Smooth muscle cell (in vitro differentiated cells): ENCODE data around the gene ZNF322. TPM values are rescaled to one million over a fixed set of nuclear protein-coding genes. Genes with fewer than 3 reads are reported as not detected.

ENCODE experiments used
- DNase-seq: peaks from one replicate; lab custom pipeline; 2025; ENCODE audit not compliant: unreplicated experiment; lab: John Stamatoyannopoulos, UW
- H2AFZ ChIP-seq: fragments of 200-600 bp; sonication (generic); 2 replicates; pipeline ENCODE4 v1.6.0; 2016; ENCODE audit warnings: antibody characterized with exemption, low read depth, mild to moderate bottlenecking
- H3F3A ChIP-seq: fragments of 200-600 bp; sonication (generic); 2 replicates; pipeline ENCODE4 v1.6.0; 2017; ENCODE audit warnings: antibody characterized with exemption, low read depth
- H3K27ac ChIP-seq: fragments of 200-600 bp; sonication (generic); 2 replicates; pipeline ENCODE4 v1.5.1; 2016; ENCODE audit warnings: low read depth, mild to moderate bottlenecking
- H3K27me3 ChIP-seq: fragments of 200-600 bp; sonication (generic); 2 replicates; pipeline ENCODE4 v1.6.1; 2016; ENCODE audit warnings: low read depth, mild to moderate bottlenecking
- H3K36me3 ChIP-seq: fragments of 200-600 bp; sonication (generic); 2 replicates; pipeline ENCODE4 v1.5.1; 2016; ENCODE audit warnings: low read depth
- H3K4me1 ChIP-seq: fragments of 200-600 bp; sonication (generic); 2 replicates; pipeline ENCODE4 v1.5.1; 2016; ENCODE audit warnings: low read depth
- H3K4me2 ChIP-seq: fragments of 200-600 bp; sonication (generic); 2 replicates; pipeline ENCODE4 v1.6.0; 2016; ENCODE audit warnings: mild to moderate bottlenecking
- H3K4me3 ChIP-seq: fragments of 200-600 bp; sonication (generic); 2 replicates; pipeline ENCODE4 v1.5.1; 2016; ENCODE audit warnings: mild to moderate bottlenecking
- H3K79me2 ChIP-seq: fragments of 200-600 bp; sonication (generic); 2 replicates; pipeline ENCODE4 v1.6.0; 2016; ENCODE audit warnings: low read depth, mild to moderate bottlenecking
- H3K9ac ChIP-seq: fragments of 200-600 bp; sonication (generic); 2 replicates; pipeline ENCODE4 v1.6.0; 2016; ENCODE audit warnings: low read depth
- H3K9me3 ChIP-seq: fragments of 200-600 bp; sonication (generic); replicated peaks from 2 replicates; pipeline ENCODE4 v1.5.1; 2016; ENCODE audit warnings: low read depth
- H4K20me1 ChIP-seq: fragments of 200-600 bp; sonication (generic); 2 replicates; pipeline ENCODE4 v1.6.0; 2016; ENCODE audit warnings: low read depth
- WGBS: methylation state at CpG from one replicate; pipeline ENCODE4 v1.1.7; 2016; ENCODE audit warnings: low lambda C conversion rate; 5-methylcytosine and 5-hydroxymethylcytosine counted together
- polyA plus RNA-seq: library from polyadenylated mRNA; unstranded; fragments of >200 nt; fragmentation: Nextera tagmentation; extraction: Ambion mirVana; gene quantifications from 2 replicates; pipeline ENCODE4 v1.2.1, GENCODE V29; 2016
- total RNA-seq: library from RNA; depleted of rRNA; stranded (reverse); fragments of >200 nt; gene quantifications from 2 replicates; pipeline ENCODE4 v1.2.3, GENCODE V29; 2014
- TF ChIP-seq, protein P1 (sequence below): fragments of 200-600 bp; sonication (generic); IDR thresholded peaks from 2 replicates; pipeline ENCODE4 v1.5.1; 2017; ENCODE audit warnings: borderline replicate concordance, mild to moderate bottlenecking, antibody characterized with exemption; ENCODE audit not compliant: insufficient read depth, poor library complexity, severe bottlenecking

ZNF322 gene
- total and polyA plus RNA-seq, 2 experiments from 2014 or later, result 13.7 to 23.9 TPM

DNA sequence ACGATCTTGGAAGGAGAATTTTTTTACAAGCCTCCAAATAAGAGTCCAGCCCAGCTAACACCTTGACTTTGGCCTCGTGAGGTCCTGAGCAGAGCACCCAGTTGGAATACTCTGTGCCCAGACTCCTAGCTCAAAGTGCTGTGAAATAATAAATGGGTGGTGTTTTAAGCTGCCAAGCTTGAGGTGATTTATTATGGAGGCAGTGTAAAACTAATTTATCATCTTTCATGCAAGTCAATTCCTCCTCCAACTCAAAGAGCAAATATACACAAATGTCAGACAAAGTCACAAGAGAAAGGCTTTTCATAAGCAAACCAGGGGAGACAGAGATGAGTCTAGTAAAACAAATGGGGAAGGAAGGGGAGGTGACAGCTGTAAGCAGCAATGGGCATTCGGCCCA lies 50.1 kb downstream of the ZNF322 start:
- Histone ChIP-seq H2AFZ (no peak overlapping the region), H3K9me3 (no peaks in the 10 kb centered on the region), H3K4me1 (no peaks in the 10 kb centered on the region), H3K4me3 (no peak overlapping the region), H3F3A (no peaks in the 10 kb centered on the region), H3K27me3 (peaks cover 41% of the 10 kb centered on the region), H4K20me1 (no peaks in the 10 kb centered on the region), H3K79me2 (no peaks in the 10 kb centered on the region), H3K36me3 (no peaks in the 10 kb centered on the region), H3K9ac (no peak overlapping the region), H3K4me2 (no peak overlapping the region), H3K27ac (no peak overlapping the region)
- no peak for DNase-seq
- TF ChIP-seq, protein P1, sequence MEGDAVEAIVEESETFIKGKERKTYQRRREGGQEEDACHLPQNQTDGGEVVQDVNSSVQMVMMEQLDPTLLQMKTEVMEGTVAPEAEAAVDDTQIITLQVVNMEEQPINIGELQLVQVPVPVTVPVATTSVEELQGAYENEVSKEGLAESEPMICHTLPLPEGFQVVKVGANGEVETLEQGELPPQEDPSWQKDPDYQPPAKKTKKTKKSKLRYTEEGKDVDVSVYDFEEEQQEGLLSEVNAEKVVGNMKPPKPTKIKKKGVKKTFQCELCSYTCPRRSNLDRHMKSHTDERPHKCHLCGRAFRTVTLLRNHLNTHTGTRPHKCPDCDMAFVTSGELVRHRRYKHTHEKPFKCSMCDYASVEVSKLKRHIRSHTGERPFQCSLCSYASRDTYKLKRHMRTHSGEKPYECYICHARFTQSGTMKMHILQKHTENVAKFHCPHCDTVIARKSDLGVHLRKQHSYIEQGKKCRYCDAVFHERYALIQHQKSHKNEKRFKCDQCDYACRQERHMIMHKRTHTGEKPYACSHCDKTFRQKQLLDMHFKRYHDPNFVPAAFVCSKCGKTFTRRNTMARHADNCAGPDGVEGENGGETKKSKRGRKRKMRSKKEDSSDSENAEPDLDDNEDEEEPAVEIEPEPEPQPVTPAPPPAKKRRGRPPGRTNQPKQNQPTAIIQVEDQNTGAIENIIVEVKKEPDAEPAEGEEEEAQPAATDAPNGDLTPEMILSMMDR, result no peak
- 91% methylated on average over 3 of the region's 3 CpGs for WGBS

- Histone ChIP-seq H3K27me3 (peaks cover 23% of the 10 kb centered on the region), H3K4me3 (peak overlapping the region; percentile 28), H3K4me1 (no peaks in the 10 kb centered on the region), H3F3A (no peaks in the 10 kb centered on the region), H3K9me3 (no peaks in the 10 kb centered on the region), H2AFZ (peak overlapping the region; percentile 59), H3K27ac (no peak overlapping the region), H3K36me3 (no peaks in the 10 kb centered on the region), H3K4me2 (peak overlapping the region; percentile 72), H4K20me1 (no peaks in the 10 kb centered on the region), H3K9ac (no peak overlapping the region), H3K79me2 (no peaks in the 10 kb centered on the region)
- WGBS, result 62% methylated on average over 7 of the region's 7 CpGs
- DNase-seq, result no peak
- TF ChIP-seq, protein P1, result peak; percentile 74
Measured at GRCh38 chr6:26607434-26608230, 51.9 kb downstream of the ZNF322 start.

DNA sequence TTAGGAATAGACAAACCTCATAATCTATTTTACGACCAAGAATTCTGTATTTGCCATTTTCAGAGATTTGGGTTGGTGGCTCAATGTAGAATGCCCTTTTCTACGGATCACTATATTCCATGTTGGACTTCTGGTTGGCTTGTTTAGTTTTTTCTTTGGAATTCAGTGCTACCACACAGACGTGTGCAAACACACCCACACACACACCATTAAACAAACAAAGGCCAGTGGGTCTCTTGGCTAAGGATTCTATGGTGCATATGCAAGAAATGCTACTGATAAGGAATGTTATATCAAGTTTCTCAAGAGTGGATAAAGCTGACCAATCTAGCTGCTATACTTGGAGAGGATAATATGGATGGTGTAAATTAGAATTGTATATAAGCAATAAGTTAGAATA lies 54.7 kb downstream of the ZNF322 start:
- no peaks in the 10 kb centered on the region for H3K79me2 ChIP-seq
- no peak overlapping the region for H2AFZ ChIP-seq
- no peaks in the 10 kb centered on the region for H3K9me3 ChIP-seq
- no peak overlapping the region for H3K4me3 ChIP-seq
- no peaks in the 10 kb centered on the region for H3K36me3 ChIP-seq
- H3K4me2 ChIP-seq, result no peak overlapping the region
- H3K27ac ChIP-seq, result no peak overlapping the region
- no peaks in the 10 kb centered on the region for H4K20me1 ChIP-seq
- H3F3A ChIP-seq, result no peaks in the 10 kb centered on the region
- WGBS, result 54% methylated on average over 3 of the region's 3 CpGs
- no peaks in the 10 kb centered on the region for H3K4me1 ChIP-seq
- no peak overlapping the region for H3K9ac ChIP-seq
- TF ChIP-seq, protein P1, result no peak
- DNase-seq, result no peak
- H3K27me3 ChIP-seq, result no peaks in the 10 kb centered on the region

DNA sequence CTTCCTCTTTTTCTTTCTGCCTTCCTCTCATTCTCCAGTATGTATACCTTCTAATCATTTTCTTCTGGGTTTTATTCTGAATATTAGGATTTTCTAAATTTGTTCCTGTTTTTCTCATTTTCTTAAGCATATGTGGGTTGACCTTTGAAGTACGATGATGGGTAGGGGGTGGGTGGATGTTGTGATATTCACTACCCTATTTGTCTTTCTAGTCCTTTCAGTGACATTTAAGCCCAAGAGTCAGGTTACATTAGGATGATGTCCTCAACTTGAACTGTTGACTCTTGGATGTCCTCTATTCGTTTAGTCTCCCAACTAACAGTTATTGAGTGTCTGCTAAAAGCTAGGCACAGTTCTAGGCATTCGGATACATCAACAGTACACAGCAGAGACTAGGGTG lies 55.5 kb downstream of the ZNF322 start:
- Histone ChIP-seq H3K36me3 (no peaks in the 10 kb centered on the region), H3K9ac (no peak overlapping the region), H3K4me3 (no peak overlapping the region), H2AFZ (no peak overlapping the region), H3K4me2 (no peak overlapping the region), H3K27me3 (no peaks in the 10 kb centered on the region), H3K79me2 (no peaks in the 10 kb centered on the region), H3K4me1 (no peaks in the 10 kb centered on the region), H4K20me1 (no peaks in the 10 kb centered on the region), H3K9me3 (no peaks in the 10 kb centered on the region), H3F3A (no peaks in the 10 kb centered on the region), H3K27ac (no peak overlapping the region)
- 68% methylated on average over 3 of the region's 3 CpGs for WGBS
- TF ChIP-seq, protein P1, result no peak
- no peak for DNase-seq
